Stimulated activated naive B cell treated with anti-CD40 and anti-IgM and Interleukin-4, amounts not matched to agents 10 μg/mL and 1 μg/mL and 100 μg/mL, for 72 hours (primary cell): Measurements from ENCODE around the gene ZNF205.

ENCODE experiments used
- ATAC-seq, 2 donors: fragments of 150-1000 bp; cut with Tn5 transposase; replicated peaks; 2 replicates each; pipeline ENCODE4 v1.10.0; 2021; ENCODE audit warnings: moderate library complexity in 1 of 2
- DNase-seq: peaks from one replicate; pipeline ENCODE4 v3.0.0; 2021
- H3K27ac Mint-ChIP-seq: one replicate; pipeline ENCODE4 v1.8.0; 2022; ENCODE audit warnings: mild to moderate bottlenecking, mixed read lengths
- H3K27me3 Mint-ChIP-seq, 2 donors: one replicate each; pipeline ENCODE4 v1.8.0; 2022; ENCODE audit warnings: mixed read lengths in 2 of 2
- H3K36me3 Mint-ChIP-seq, 2 donors: one replicate each; pipeline ENCODE4 v1.8.0; 2022; ENCODE audit warnings: mixed read lengths in 2 of 2, mild to moderate bottlenecking in 1 of 2
- H3K4me1 Mint-ChIP-seq, 2 donors: one replicate each; pipeline ENCODE4 v1.8.0; 2022; ENCODE audit warnings: mixed read lengths in 2 of 2, mild to moderate bottlenecking in 1 of 2
- H3K4me3 Mint-ChIP-seq, 2 donors: one replicate each; pipeline ENCODE4 v1.8.0; 2022; ENCODE audit warnings: mild to moderate bottlenecking in 2 of 2, mixed read lengths in 2 of 2, moderate library complexity in 1 of 2
- H3K9me3 Mint-ChIP-seq, 2 donors: one replicate each; pipeline ENCODE4 v1.8.0; 2022; ENCODE audit warnings: mixed read lengths in 2 of 2, mild to moderate bottlenecking in 1 of 2

Gene ZNF205

GRCh38 chr16:3141781-3142311 lies 29.5 kb downstream of the ZNF205 start:
- no peaks in the 10 kb centered on the region for H3K9me3 Mint-ChIP-seq

GRCh38 chr16:3142327-3142726 lies 29.9 kb downstream of the ZNF205 start:
- peaks cover 0 to under 1% of the 10 kb centered on the region in 2 donors for H3K27me3 Mint-ChIP-seq
- no peaks in the 10 kb centered on the region for H3K9me3 Mint-ChIP-seq
- no peak overlapping the region for H3K4me3 Mint-ChIP-seq
- DNase-seq, result no peak
- ATAC-seq, result no peak
- no peak overlapping the region for H3K27ac Mint-ChIP-seq
- peaks cover 5% of the 10 kb centered on the region in 2 donors for H3K4me1 Mint-ChIP-seq
- peaks cover 23 to 40% of the 10 kb centered on the region in 2 donors for H3K36me3 Mint-ChIP-seq

More at GRCh38 chr16:3141781-3142311, 29.5 kb downstream of the ZNF205 start:
- Mint-ChIP-seq H3K4me3 (no peak overlapping the region), H3K27me3 (no peaks in the 10 kb centered on the region), H3K4me1 (peaks cover 5 to 6% of the 10 kb centered on the region in 2 donors), H3K36me3 (peaks cover 23 to 44% of the 10 kb centered on the region in 2 donors), H3K27ac (no peak overlapping the region)
- DNase-seq (no peak), ATAC-seq (no peak)

- no peak overlapping the region for H3K4me3 Mint-ChIP-seq
- DNase-seq, result no peak
- no peaks in the 10 kb centered on the region for H3K9me3 Mint-ChIP-seq
- peaks cover under 1 to 5% of the 10 kb centered on the region in 2 donors for H3K4me1 Mint-ChIP-seq
- no peak overlapping the region for H3K27ac Mint-ChIP-seq
- ATAC-seq, result no peak
- peaks cover 0 to 5% of the 10 kb centered on the region in 2 donors for H3K27me3 Mint-ChIP-seq
- H3K36me3 Mint-ChIP-seq, result peaks cover 21 to 35% of the 10 kb centered on the region in 2 donors
Measured at GRCh38 chr16:3142770-3143169, 30.4 kb downstream of the ZNF205 start.

GRCh38 chr16:3143189-3143588 lies 30.8 kb downstream of the ZNF205 start:
- ATAC-seq, result no peak
- Mint-ChIP-seq H3K36me3 (peaks cover 21 to 33% of the 10 kb centered on the region in 2 donors), H3K9me3 (no peaks in the 10 kb centered on the region), H3K27ac (no peak overlapping the region), H3K4me3 (no peak overlapping the region), H3K27me3 (peaks cover 0 to 6% of the 10 kb centered on the region in 2 donors), H3K4me1 (peaks cover 0 to 5% of the 10 kb centered on the region in 2 donors)
- no peak for DNase-seq

GRCh38 chr16:3143598-3144320 lies 31.4 kb downstream of the ZNF205 start:
- Mint-ChIP-seq H3K9me3 (no peaks in the 10 kb centered on the region), H3K4me1 (peaks cover 0 to 5% of the 10 kb centered on the region in 2 donors), H3K27me3 (peaks cover 0 to 6% of the 10 kb centered on the region in 2 donors), H3K4me3 (no peak overlapping the region), H3K36me3 (peaks cover 21 to 33% of the 10 kb centered on the region in 2 donors), H3K27ac (no peak overlapping the region)
- no peak for DNase-seq
- no peak for ATAC-seq

GRCh38 chr16:3144321-3144983 lies 32.1 kb downstream of the ZNF205 start:
- Mint-ChIP-seq H3K4me1 (peaks cover 6 to 7% of the 10 kb centered on the region in 2 donors), H3K4me3 (no peak overlapping the region), H3K27me3 (peaks cover 0 to 6% of the 10 kb centered on the region in 2 donors), H3K36me3 (peaks cover 16 to 27% of the 10 kb centered on the region in 2 donors), H3K9me3 (no peaks in the 10 kb centered on the region), H3K27ac (no peak overlapping the region)
- ATAC-seq (no peak), DNase-seq (no peak)

- Mint-ChIP-seq H3K27ac (no peak overlapping the region), H3K4me3 (no peak overlapping the region), H3K4me1 (peaks cover 9 to 12% of the 10 kb centered on the region in 2 donors), H3K27me3 (peaks cover 0 to 6% of the 10 kb centered on the region in 2 donors), H3K36me3 (peaks cover 11 to 24% of the 10 kb centered on the region in 2 donors), H3K9me3 (no peaks in the 10 kb centered on the region)
- ATAC-seq (no peak), DNase-seq (no peak)
Measured at GRCh38 chr16:3145151-3145550, 32.8 kb downstream of the ZNF205 start.

- peaks cover 0 to 8% of the 10 kb centered on the region in 2 donors for H3K27me3 Mint-ChIP-seq
- no peak for ATAC-seq
- H3K4me3 Mint-ChIP-seq, result no peak overlapping the region
- H3K27ac Mint-ChIP-seq, result no peak overlapping the region
- peaks cover 12 to 24% of the 10 kb centered on the region in 2 donors for H3K36me3 Mint-ChIP-seq
- no peak for DNase-seq
- H3K4me1 Mint-ChIP-seq, result peaks cover 11 to 15% of the 10 kb centered on the region in 2 donors
- H3K9me3 Mint-ChIP-seq, result no peaks in the 10 kb centered on the region
Measured at GRCh38 chr16:3145660-3146059, 33.3 kb downstream of the ZNF205 start.

GRCh38 chr16:3147046-3147756 lies 34.8 kb downstream of the ZNF205 start:
- no peak for ATAC-seq
- peaks cover 16 to 25% of the 10 kb centered on the region in 2 donors for H3K4me1 Mint-ChIP-seq
- H3K36me3 Mint-ChIP-seq, result peaks cover 8 to 16% of the 10 kb centered on the region in 2 donors
- peaks cover 0 to 11% of the 10 kb centered on the region in 2 donors for H3K27me3 Mint-ChIP-seq
- peaks cover 0 to 1% of the 10 kb centered on the region in 2 donors for H3K9me3 Mint-ChIP-seq
- DNase-seq, result no peak
- H3K27ac Mint-ChIP-seq, result no peak overlapping the region
- no peak overlapping the region for H3K4me3 Mint-ChIP-seq

- Mint-ChIP-seq H3K4me1 (peaks cover 17 to 30% of the 10 kb centered on the region in 2 donors), H3K27ac (no peak overlapping the region), H3K9me3 (peaks cover 0 to 1% of the 10 kb centered on the region in 2 donors), H3K27me3 (peaks cover 3 to 11% of the 10 kb centered on the region in 2 donors), H3K36me3 (peaks cover 7 to 14% of the 10 kb centered on the region in 2 donors), H3K4me3 (no peak overlapping the region)
- no peak for ATAC-seq
- DNase-seq, result no peak
Measured at GRCh38 chr16:3147757-3148104, 35.3 kb downstream of the ZNF205 start.

GRCh38 chr16:3148256-3149192 lies 36.1 kb downstream of the ZNF205 start:
- H3K4me3 Mint-ChIP-seq, result peak overlapping the region; percentile 92 to 95
- peaks cover 0 to 1% of the 10 kb centered on the region in 2 donors for H3K9me3 Mint-ChIP-seq
- peaks cover 7 to 11% of the 10 kb centered on the region in 2 donors for H3K36me3 Mint-ChIP-seq
- DNase-seq (no peak), ATAC-seq (no peak)
- H3K27ac Mint-ChIP-seq, result peak overlapping the region; percentile 75
- peaks cover 19 to 32% of the 10 kb centered on the region in 2 donors for H3K4me1 Mint-ChIP-seq
- H3K27me3 Mint-ChIP-seq, result peaks cover 5 to 11% of the 10 kb centered on the region in 2 donors

- peaks cover 20 to 32% of the 10 kb centered on the region in 2 donors for H3K4me1 Mint-ChIP-seq
- peaks cover 1% of the 10 kb centered on the region in 2 donors for H3K9me3 Mint-ChIP-seq
- DNase-seq (no peak), ATAC-seq (no peak)
- peaks cover 7 to 11% of the 10 kb centered on the region in 2 donors for H3K36me3 Mint-ChIP-seq
- H3K27me3 Mint-ChIP-seq, result peaks cover 5 to 11% of the 10 kb centered on the region in 2 donors
- H3K4me3 Mint-ChIP-seq, result peak overlapping the region; percentile 92 to 95
- peak overlapping the region; percentile 75 for H3K27ac Mint-ChIP-seq
Measured at GRCh38 chr16:3149193-3149530, 36.8 kb downstream of the ZNF205 start.

GRCh38 chr16:3149630-3150345 lies 37.4 kb downstream of the ZNF205 start:
- Mint-ChIP-seq H3K27me3 (peaks cover 5 to 11% of the 10 kb centered on the region in 2 donors), H3K4me1 (peaks cover 22 to 32% of the 10 kb centered on the region in 2 donors), H3K36me3 (peaks cover 7 to 11% of the 10 kb centered on the region in 2 donors), H3K4me3 (peak overlapping the region; percentile 92 to 95), H3K27ac (peak overlapping the region; percentile 89), H3K9me3 (peaks cover 1 to 4% of the 10 kb centered on the region in 2 donors)
- peak; percentile 40 to 53 for ATAC-seq
- peak; percentile 60 for DNase-seq
